NCI-H524 treated with DMSO at 0.1 percent for 48 hours (cell line): Measurements from ENCODE around the gene JMJD6.
"Not testable (repeated sequence)": the region's sequence is repeated elsewhere in the genome, so short reads cannot be mapped to it uniquely, and the experiment has no call there.

Experiments used
- DNase-seq: peaks from one replicate; lab custom pipeline; 2025; lab: John Stamatoyannopoulos, UW

Gene JMJD6

GRCh38 chr17:76736349-76737081 is 10.1 kb upstream of the JMJD6 start:
- no peak for DNase-seq

DNA sequence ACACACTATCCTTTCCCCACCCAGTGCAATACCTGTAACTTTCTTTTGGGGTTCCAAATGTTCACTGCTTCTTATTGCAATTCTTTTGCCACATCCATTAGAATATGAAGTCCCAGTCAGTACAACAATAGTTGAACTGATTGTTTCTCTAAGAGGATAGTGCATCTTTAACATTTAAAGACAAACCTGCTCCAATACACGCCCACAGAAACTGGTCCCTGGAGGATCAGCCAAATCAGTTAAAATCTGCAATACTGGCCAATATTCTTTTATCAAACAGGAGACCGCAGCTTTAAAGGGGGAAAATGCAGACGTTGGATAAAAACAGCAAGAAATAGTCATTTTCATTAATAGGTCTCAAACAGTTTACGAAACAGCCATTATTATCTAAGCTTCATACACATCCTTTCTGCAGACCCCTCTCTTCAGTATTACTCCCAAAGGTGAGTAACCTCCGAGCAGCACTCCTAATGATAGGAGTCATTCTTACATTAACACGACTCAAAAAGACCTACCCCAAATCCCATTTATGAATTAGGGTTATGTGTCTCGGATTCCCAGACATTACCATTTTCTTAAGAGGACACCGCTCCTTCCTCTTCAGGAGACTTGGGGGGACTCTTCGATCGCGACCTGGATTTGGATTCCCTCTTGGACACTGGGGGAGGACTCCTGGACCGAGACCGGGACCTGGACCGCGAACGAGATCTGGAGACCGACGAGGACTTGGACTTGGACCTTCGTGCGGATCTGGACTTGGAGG is 9.4 kb upstream of the JMJD6 start:
- no peak for DNase-seq

DNA sequence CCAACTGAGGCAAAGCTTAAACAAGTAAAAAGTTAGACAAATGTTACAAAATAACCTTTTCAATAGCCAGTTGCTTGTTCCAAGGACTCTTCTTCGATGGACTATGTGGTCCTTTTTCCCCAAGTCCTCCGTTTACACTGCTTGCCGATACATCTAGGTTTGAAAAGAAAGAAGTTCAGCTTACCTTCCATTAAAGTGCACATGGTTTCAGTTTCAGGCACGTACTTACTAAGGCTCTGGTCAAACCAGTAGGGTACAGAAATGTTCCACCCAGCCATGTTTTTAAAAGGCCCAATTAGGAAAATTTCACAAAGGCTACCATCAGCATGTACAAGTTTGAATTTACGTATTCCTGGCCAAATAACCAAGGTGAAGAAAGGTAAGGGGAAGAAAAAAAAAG is 8.6 kb upstream of the JMJD6 start:
- DNase-seq, result no peak

- no peak for DNase-seq
Observed at GRCh38 chr17:76734080-76734840, 7.9 kb upstream of the JMJD6 start.

DNA sequence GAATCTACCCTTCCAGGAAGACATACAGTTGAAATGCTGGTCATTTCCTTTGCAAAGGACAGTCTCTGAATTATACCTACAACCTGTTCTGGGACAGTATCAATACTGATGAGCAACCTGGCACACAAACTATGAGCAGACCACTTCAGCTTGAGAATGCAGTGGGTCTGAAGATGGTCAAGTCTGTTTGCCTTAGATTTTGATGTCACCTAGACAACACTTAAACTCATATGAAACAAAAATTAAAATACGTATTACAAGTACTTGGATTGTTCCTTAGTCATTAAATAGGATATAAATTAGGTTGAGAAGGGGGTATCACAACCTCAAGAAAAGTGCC is 7.2 kb upstream of the JMJD6 start:
- DNase-seq, result no peak

DNA sequence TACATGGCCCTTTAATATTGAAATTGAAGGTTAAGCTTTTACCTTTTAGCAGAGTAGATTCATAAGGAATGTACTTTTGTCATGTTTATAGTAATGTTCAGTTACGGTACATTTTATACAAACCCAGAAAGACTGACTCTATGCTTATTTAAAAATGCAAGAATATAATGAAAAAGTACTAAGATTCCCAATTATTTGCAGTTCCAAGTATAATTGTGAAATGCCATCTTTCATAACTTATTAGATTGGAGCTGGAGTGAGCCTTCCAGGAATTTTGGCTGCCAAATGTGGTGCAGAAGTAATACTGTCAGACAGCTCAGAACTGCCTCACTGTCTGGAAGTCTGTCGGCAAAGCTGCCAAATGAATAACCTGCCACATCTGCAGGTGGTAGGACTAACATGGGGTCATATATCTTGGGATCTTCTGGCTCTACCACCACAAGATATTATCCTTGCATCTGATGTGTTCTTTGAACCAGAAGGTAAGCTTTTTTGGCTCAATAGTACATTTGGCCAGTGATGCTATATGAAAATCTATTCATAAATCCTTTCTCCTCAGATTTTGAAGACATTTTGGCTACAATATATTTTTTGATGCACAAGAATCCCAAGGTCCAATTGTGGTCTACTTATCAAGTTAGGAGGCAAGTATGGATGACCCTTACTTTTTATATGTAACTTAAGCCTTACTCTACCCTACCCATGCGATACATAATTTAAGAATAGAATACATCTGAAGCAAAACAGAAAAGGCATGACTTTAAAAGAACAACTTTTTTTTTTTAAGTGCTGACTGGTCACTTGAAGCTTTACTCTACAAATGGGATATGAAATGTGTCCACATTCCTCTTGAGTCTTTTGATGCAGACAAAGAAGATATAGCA is 6.6 kb upstream of the JMJD6 start:
- DNase-seq, result no peak

DNA sequence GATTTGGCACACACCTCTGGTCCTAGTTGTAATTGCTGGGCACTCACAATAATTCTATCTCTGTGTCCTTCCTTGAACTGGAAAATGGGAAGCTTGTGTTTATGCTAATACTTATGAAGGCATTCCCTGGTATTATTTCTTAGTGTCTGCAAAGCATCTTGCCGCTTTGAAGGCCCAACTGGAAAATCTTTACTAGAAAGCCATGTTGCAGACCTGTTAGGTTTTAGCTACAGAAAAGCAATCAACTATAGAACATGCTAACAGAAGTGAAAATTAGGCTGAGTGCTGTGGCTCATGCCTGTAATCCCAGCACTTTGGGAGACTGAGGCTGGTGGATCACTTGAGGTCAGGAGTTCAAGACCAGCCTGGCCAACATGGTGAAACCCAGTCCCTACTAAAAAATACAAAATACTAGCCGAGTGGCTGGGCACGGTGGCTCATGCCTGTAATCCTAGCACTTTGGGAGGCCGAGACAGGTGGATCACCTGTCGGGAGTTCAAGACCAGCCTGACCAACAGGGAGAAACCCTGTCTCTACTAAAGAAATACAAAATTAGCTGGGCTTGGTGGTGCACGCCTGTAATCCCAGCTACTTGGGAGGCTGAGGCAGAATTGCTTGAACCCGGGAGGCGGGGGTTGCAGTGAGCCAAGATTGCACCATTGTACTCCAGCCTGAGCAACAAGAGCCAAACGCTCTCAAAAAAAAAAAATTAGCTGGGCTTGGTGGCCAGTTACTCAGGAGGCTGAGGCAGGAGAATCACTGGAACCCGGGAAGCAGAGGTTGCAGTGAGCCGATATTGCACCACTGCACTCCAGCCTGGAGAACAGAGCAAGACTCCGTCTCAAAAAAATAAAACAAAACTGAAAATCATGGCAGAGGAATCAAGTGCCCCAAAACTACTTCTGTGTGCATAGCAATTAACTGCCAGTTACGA is 5.7 kb upstream of the JMJD6 start:
- DNase-seq, result not testable (repeated sequence)

- no peak for DNase-seq
Observed at GRCh38 chr17:76727745-76728456, 1.5 kb upstream of the JMJD6 start.

DNA sequence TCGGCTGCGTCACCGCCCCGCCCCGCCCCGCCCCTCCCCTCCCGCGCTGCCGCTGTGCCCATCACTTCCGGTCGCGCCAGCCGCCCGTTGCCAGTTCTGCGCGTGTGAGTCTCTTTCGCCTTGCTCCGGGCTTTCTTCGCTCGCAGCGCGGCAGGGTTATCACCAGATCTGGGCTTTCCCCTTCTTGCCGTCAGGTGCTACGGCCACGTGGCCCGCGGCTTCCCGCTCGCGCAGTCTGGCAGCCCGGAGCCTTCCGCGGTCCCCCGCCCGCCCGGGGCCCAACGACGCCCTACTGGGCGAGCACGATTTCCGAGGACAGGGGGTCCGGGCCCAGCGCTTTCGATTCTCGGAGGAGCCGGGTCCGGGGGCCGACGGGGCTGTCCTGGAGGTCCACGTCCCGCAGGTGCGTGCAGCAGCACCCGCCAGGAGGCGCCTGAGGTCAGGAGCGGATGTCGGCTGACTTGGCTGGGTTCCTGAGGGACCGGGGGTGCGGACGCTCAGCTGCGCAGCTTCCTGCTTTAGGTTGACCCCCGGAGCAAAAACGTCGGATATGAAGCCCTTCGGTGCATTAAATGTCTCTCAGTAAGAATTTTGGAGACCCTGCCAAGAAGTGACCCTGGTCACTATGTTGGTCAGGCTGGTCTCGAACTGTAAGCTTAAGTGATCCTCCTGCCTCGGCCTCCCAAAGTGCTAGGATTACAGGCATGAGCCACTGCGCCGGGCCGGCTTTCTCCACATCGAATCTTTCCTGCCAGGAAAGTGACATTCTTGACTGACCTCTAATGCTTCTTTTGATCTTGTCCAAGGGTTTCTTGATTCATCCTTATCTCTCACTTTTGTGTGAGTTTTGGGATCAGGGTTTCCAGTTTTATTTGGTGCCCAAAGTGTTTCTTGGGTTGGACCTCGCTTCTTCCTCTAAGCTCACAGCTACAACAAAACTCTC is 641 bp upstream of the JMJD6 start, which contains the start of gene METTL23:
METTL23 (plus strand) TSS at position 64 of the 943 bp plus-strand sequence. CDS start 2,872 bp downstream, outside the sequence.
- no peak for DNase-seq

GRCh38 chr17:76725580-76726230 is 701 bp downstream of the JMJD6 start:
- peak; percentile 41 for DNase-seq

- no peak for DNase-seq
Observed at GRCh38 chr17:76723812-76724211, 2.6 kb downstream of the JMJD6 start.

DNA sequence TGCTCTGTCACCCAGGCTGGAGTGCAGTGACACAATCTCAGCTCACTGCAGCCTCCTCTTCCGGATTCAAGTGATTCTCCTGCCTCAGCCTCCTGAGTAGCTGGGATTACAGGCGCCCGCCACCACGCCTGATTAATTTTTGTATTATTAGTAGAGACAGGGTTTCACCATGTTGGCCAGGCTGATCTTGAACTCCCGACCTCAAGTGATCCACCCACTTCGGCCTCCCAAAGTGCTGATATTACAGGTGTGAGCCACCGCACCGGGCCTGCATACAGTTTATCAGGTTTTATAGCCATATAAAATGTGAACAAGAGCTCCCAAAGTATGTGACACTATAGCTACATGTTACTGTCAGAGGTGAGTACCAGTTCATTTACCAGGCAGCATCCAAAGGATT is 3.4 kb downstream of the JMJD6 start:
- not testable (repeated sequence) for DNase-seq

GRCh38 chr17:76722279-76722678 is 4.1 kb downstream of the JMJD6 start:
- no peak for DNase-seq

GRCh38 chr17:76721463-76721862 is 4.9 kb downstream of the JMJD6 start:
- DNase-seq, result no peak

- no peak for DNase-seq
Observed at GRCh38 chr17:76720941-76721340, 5.5 kb downstream of the JMJD6 start.

DNA sequence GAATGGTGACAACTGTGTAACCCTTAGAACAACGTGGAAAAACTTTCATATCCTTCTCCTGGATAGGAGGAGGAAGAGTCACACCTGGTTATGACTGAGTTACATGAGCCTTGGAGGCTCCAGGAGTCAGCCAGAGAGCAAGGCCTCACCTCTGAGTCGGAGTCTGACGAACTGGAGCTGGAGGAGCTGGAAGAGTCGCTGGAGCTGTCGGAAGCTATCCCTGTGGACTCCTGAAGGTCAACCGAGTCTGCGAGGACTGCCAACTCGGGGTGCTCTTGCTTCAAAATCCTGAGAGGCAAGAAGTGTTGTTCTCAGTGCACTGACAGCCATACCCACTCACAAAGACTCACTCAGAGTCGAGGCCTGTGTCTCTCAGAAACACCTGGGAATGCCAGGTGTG is 6.2 kb downstream of the JMJD6 start:
- DNase-seq, result no peak

DNA sequence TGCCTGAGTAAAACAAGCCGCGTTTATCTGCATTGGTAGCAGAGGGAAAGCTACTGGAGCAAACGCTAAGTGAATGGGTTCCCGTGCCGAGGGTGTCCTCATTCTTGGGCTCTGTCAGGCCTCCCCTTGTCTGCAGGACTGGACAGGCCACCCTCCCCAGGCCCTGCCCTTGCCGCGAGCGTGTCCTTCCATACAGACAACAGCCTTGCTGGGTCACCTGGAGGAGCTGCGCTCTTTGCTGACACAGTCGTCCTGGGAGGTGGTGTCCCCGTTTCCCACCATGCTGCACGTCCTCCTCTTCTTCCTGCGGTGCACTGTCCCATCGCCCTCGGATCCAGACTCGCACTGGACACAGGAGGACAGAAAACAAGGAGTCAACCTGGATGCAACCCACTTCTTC is 7.9 kb downstream of the JMJD6 start:
- no peak for DNase-seq

DNA sequence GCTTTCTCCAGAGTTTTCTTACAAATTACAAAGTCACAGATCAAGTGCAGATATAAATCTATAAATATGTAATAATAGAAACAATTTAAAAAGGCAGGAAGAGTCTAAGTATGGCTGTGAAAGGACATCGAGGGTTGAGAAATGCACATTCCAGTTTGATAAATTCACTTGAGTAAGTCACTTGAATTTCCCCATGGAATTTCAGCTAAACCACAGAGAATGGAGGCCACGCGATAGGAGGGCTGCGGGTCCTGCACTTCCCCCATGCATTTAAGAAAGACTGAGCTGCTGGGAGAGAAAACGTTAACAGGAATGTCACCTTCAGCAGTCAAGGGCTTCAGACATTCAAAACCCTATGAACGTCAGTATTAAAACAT is 9.6 kb downstream of the JMJD6 start:
- no peak for DNase-seq
